H9 (cell line): ENCODE measurements around the gene MAP3K2. TPM values are rescaled to one million over a fixed set of nuclear protein-coding genes. Genes with fewer than 3 reads are reported as not detected.

Experiments
- DNase-seq: peaks from one replicate; pipeline ENCODE4 v3.0.0-alpha.2; 2017
- H2AFZ ChIP-seq: one replicate; pipeline ENCODE4 v1.6.1; 2013; ENCODE audit warnings: mild to moderate bottlenecking, low read length, control low read depth, moderate library complexity
- H2AK5ac ChIP-seq: 2 replicates; pipeline ENCODE4 v1.6.1; 2013; ENCODE audit warnings: low read length, control low read depth, mixed read lengths; ENCODE audit not compliant: insufficient read length
- H2BK120ac ChIP-seq: one replicate; pipeline ENCODE4 v1.6.1; 2013; ENCODE audit warnings: low read depth, mild to moderate bottlenecking, low read length, control low read depth, inconsistent platforms; ENCODE audit not compliant: poor library complexity, severe bottlenecking
- H2BK12ac ChIP-seq: 2 replicates; pipeline ENCODE4 v1.6.1; 2013; ENCODE audit warnings: low read length, control low read depth, mixed read lengths, low read depth; ENCODE audit not compliant: insufficient read length
- H2BK15ac ChIP-seq: 2 replicates; pipeline ENCODE4 v1.6.1; 2013; ENCODE audit warnings: low read depth, low read length, control low read depth
- H2BK20ac ChIP-seq: one replicate; pipeline ENCODE4 v1.6.1; 2013; ENCODE audit warnings: low read depth, mild to moderate bottlenecking, low read length, control low read depth, inconsistent platforms; ENCODE audit not compliant: poor library complexity, severe bottlenecking
- H2BK5ac ChIP-seq: 2 replicates; pipeline ENCODE4 v1.6.1; 2013; ENCODE audit warnings: low read length, control low read depth, mixed read lengths; ENCODE audit not compliant: insufficient read length
- H3K14ac ChIP-seq: 2 replicates; pipeline ENCODE4 v1.6.1; 2013; ENCODE audit warnings: low read length, control low read depth; ENCODE audit not compliant: insufficient read depth
- H3K18ac ChIP-seq: 2 replicates; pipeline ENCODE4 v1.6.1; 2013; ENCODE audit warnings: low read depth, mild to moderate bottlenecking, mixed read lengths, low read length, control low read depth; ENCODE audit not compliant: insufficient read length
- H3K23ac ChIP-seq: 2 replicates; pipeline ENCODE4 v1.6.1; 2013; ENCODE audit warnings: low read length, control low read depth, mixed read lengths, low read depth; ENCODE audit not compliant: insufficient read length
- H3K23me2 ChIP-seq: 2 replicates; pipeline ENCODE4 v1.6.1; 2013; ENCODE audit warnings: low read depth, mild to moderate bottlenecking, mixed read lengths, low read length, control low read depth; ENCODE audit not compliant: insufficient read length, poor library complexity, severe bottlenecking
- H3K27ac ChIP-seq: 2 replicates; pipeline ENCODE4 v1.5.1; 2013; ENCODE audit warnings: low read length, control low read depth, mixed read lengths, low read depth; ENCODE audit not compliant: insufficient read length
- H3K27me3 ChIP-seq: 2 replicates; pipeline ENCODE4 v1.6.1; 2013; ENCODE audit warnings: low read length, control low read depth, inconsistent platforms; ENCODE audit not compliant: insufficient read depth
- H3K4ac ChIP-seq: 2 replicates; pipeline ENCODE4 v1.6.1; 2013; ENCODE audit warnings: low read depth, mild to moderate bottlenecking, control low read depth, inconsistent platforms, low read length, moderate library complexity
- H3K4me1 ChIP-seq: 2 replicates; pipeline ENCODE4 v1.6.1; 2013; ENCODE audit warnings: low read length, control low read depth, inconsistent platforms; ENCODE audit not compliant: insufficient read depth
- H3K4me2 ChIP-seq: 2 replicates; pipeline ENCODE4 v1.6.1; 2013; ENCODE audit warnings: low read length, control low read depth, mixed read lengths; ENCODE audit not compliant: insufficient read length, insufficient read depth
- H3K56ac ChIP-seq: 2 replicates; pipeline ENCODE4 v1.6.1; 2013; ENCODE audit warnings: low read depth, mild to moderate bottlenecking, mixed read lengths, low read length, control low read depth; ENCODE audit not compliant: insufficient read length
- H3K79me1 ChIP-seq: 2 replicates; pipeline ENCODE4 v1.6.1; 2013; ENCODE audit warnings: low read depth, mild to moderate bottlenecking, moderate library complexity, low read length, control low read depth, inconsistent platforms; ENCODE audit not compliant: insufficient read depth, poor library complexity, severe bottlenecking
- H3K79me2 ChIP-seq: 2 replicates; pipeline ENCODE4 v1.6.1; 2013; ENCODE audit warnings: low read length, control low read depth, inconsistent platforms; ENCODE audit not compliant: insufficient read depth
- H3K9ac ChIP-seq: 2 replicates; pipeline ENCODE4 v1.6.1; 2013; ENCODE audit warnings: low read length, control low read depth, mixed read lengths; ENCODE audit not compliant: insufficient read length; ENCODE audit errors: extremely low read depth
- H3K9me3 ChIP-seq: one replicate; pipeline ENCODE4 v1.6.1; 2013; ENCODE audit warnings: low read depth, low read length, inconsistent platforms; ENCODE audit not compliant: control insufficient read depth
- H3T11ph ChIP-seq: one replicate; pipeline ENCODE4 v1.6.1; 2013; ENCODE audit warnings: mild to moderate bottlenecking, low read length, control low read depth, inconsistent platforms
- H4K20me1 ChIP-seq: one replicate; pipeline ENCODE4 v1.6.1; 2013; ENCODE audit not compliant: control insufficient read depth, insufficient read length, insufficient read depth
- H4K5ac ChIP-seq: 2 replicates; pipeline ENCODE4 v1.6.1; 2013; ENCODE audit warnings: low read depth, mild to moderate bottlenecking, mixed read lengths, low read length, control low read depth; ENCODE audit not compliant: insufficient read length
- H4K8ac ChIP-seq: replicated peaks from 2 replicates; pipeline ENCODE4 v1.6.1; 2013; ENCODE audit warnings: low read length, control low read depth, mixed read lengths, low read depth; ENCODE audit not compliant: insufficient read length
- H4K91ac ChIP-seq: 2 replicates; pipeline ENCODE4 v1.6.1; 2013; ENCODE audit warnings: low read depth, mild to moderate bottlenecking, moderate library complexity, mixed read lengths, low read length, control low read depth; ENCODE audit not compliant: insufficient read length
- H3K27ac Mint-ChIP-seq, 3 experiments: 2 replicates in 2 of 3; 3 replicates in 1 of 3; pipeline ENCODE4 v1.8.0; 2020 to 2021; ENCODE audit warnings: mixed read lengths in 3 of 3, mild to moderate bottlenecking in 1 of 3, moderate library complexity in 1 of 3
- H3K27me3 Mint-ChIP-seq: 2 replicates; pipeline ENCODE4 v1.8.0; 2021; ENCODE audit warnings: low read depth, mild to moderate bottlenecking, moderate library complexity, mixed read lengths
- H3K36me3 Mint-ChIP-seq, 3 experiments: 2 replicates in 2 of 3; 3 replicates in 1 of 3; pipeline ENCODE4 v1.8.0; 2020 to 2021; ENCODE audit warnings: low read depth in 3 of 3, mixed read lengths in 3 of 3; ENCODE audit not compliant: insufficient read depth in 1 of 3
- H3K4me1 Mint-ChIP-seq, 2 experiments: 2 replicates each; pipeline ENCODE4 v1.8.0; 2020; ENCODE audit warnings: mixed read lengths in 2 of 2
- H3K4me3 Mint-ChIP-seq, 2 experiments: 2 replicates in 1 of 2; 3 replicates in 1 of 2; pipeline ENCODE4 v1.8.0; 2020 to 2021; ENCODE audit warnings: mild to moderate bottlenecking in 2 of 2, mixed read lengths in 2 of 2, moderate library complexity in 1 of 2
- H3K9me3 Mint-ChIP-seq, 2 experiments: 2 replicates in 1 of 2; 3 replicates in 1 of 2; pipeline ENCODE4 v1.8.0; 2020; ENCODE audit warnings: mild to moderate bottlenecking in 2 of 2, mixed read lengths in 2 of 2, moderate library complexity in 1 of 2
- CTCF ChIP-seq: fragments of 200-600 bp; sonication (generic); conservative IDR thresholded peaks from 3 replicates; pipeline ENCODE4 v1.8.0; 2021; ENCODE audit warnings: antibody characterized with exemption, mild to moderate bottlenecking
- WGBS: extraction: QIAGEN DNeasy Blood & Tissue Kit; methylation state at CpG from one replicate; pipeline ENCODE4 v1.1.7; 2013; ENCODE audit warnings: missing lambda C conversion rate, low lambda C conversion rate, mixed read lengths; ENCODE audit not compliant: insufficient read length; ENCODE audit errors: extremely low coverage; 5-methylcytosine and 5-hydroxymethylcytosine counted together
- total RNA-seq: library from RNA; stranded (reverse); gene quantifications from 2 replicates; pipeline ENCODE4 v1.2.1, GENCODE V29; 2021

Gene MAP3K2
- total RNA-seq, 1 experiment from 2014 or later, result 25.8 TPM

- no peak overlapping the region for H2BK15ac ChIP-seq
- WGBS, result no CpG with 5 or more reads among the region's 9 CpGs
- H2BK5ac ChIP-seq, result no peak overlapping the region
- no peak overlapping the region for H2AK5ac ChIP-seq
- H2BK12ac ChIP-seq, result no peak overlapping the region
- no peak overlapping the region for H3K23ac ChIP-seq
- H2BK20ac ChIP-seq, result no peak overlapping the region
- no peak overlapping the region for H3K18ac ChIP-seq
- H4K8ac ChIP-seq, result no peak overlapping the region
- Mint-ChIP-seq H3K27ac (no peak overlapping the region; a peak in 1 of 7 replicates), H3K4me3 (no peak overlapping the region), H3K4me1 (peaks cover 6 to 7% of the 10 kb centered on the region in 2 experiments; a peak in 2 of 4 replicates), H3K9me3 (peaks cover 3% of the 10 kb centered on the region in 2 experiments; a peak in 2 of 5 replicates), H3K27me3 (no peaks in the 10 kb centered on the region; the same call in 1 of the 2 replicates), H3K36me3 (peaks cover 2 to 5% (median 3%) of the 10 kb centered on the region in 3 experiments; a peak in 5 of 7 replicates)
- H3K4me2 ChIP-seq, result no peak overlapping the region
- no peaks in the 10 kb centered on the region for H3K23me2 ChIP-seq
- H3K79me1 ChIP-seq, result no peaks in the 10 kb centered on the region
- no peaks in the 10 kb centered on the region for H3K9me3 ChIP-seq
- no peak overlapping the region for H2AFZ ChIP-seq
- no peak overlapping the region for H3K14ac ChIP-seq
- H4K5ac ChIP-seq, result no peak overlapping the region
- H4K91ac ChIP-seq, result no peak overlapping the region
- no peak overlapping the region for H2BK120ac ChIP-seq
- H3K4ac ChIP-seq, result no peak overlapping the region
- H3K27me3 ChIP-seq, result no peaks in the 10 kb centered on the region
- TF ChIP-seq CTCF, result no peak
- no peaks in the 10 kb centered on the region for H4K20me1 ChIP-seq
- no peak overlapping the region for H3T11ph ChIP-seq
- no peak overlapping the region for H3K9ac ChIP-seq
- no peak overlapping the region for H3K56ac ChIP-seq
- H3K4me1 ChIP-seq, result no peaks in the 10 kb centered on the region
- H3K27ac ChIP-seq, result no peak overlapping the region
- H3K79me2 ChIP-seq, result no peaks in the 10 kb centered on the region
- no peak for DNase-seq
Observed at GRCh38 chr2:127397568-127398238, 9.9 kb upstream of the MAP3K2 start.
